ENCODE results near the gene ZEB2.

The ZEB2 gene

GRCh38 chr2:144519934-144520731 lies at the start of gene ZEB2:
ZEB2 (minus strand) TSS chr2:144520119; CDS start chr2:144517350, 2,769 bp downstream.
- peak; percentile 92 for DNase-seq

DNA sequence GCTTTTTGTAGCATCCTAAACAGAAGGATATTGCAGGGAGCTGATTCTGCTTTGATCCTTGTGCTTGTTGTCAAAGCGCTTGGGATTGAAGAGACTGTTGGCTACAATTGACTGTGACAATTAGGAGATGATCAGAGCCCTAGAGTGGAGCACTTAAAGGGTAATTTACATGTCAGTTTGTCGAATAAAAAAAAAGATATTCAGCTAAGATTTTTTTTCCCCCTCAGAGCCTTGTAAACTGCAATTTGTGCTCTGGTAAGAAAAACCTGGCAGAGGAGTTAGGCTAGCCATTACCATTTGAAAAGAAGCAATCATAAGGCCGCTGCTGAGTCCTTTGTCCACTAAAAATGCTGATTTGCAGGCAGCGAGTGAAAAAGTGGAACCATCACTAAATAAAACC lies 47.8 kb upstream of the ZEB2 start:
- no peak for DNase-seq

DNA sequence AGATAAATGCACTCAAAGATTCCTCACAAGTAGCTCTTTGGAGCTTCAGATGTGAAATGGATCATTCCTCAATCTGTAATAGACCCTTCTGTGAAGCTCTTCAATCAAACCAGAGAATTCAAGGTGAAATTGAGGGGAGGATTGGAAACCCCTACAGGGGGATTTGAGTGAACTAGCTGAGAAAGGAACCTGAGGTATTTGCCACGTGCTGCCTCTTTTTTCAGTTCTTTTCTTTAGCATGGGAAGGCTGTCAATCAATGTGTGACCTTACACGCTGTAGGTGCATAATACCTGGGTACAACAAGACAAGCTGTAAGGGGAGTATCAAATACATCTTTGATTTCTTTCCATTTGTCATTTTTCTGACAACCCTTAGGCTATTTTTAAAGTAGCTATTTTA lies 46.5 kb upstream of the ZEB2 start:
- no peak for DNase-seq

DNA sequence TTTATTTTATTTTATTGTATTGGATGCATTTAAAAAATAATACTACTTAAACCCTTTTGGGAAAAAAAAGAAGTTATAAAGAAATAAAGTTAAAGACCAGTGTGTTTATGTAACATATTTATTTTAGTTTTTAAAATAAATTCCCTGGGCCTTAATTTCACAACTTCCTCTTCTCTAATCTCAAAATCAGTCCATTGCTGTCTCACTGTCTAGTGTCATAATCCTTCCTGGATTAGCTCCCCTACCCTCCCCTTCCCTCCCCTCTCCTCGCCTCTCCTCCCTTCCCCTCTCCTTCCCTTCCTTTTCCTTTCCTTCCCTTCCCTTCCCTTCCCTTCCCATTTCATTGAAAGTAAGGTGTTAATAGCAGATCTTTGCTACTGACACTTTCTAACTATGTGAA lies 40.3 kb upstream of the ZEB2 start:
- DNase-seq, result no peak

- no peak for DNase-seq
Measured at GRCh38 chr2:144559681-144560080, 39.8 kb upstream of the ZEB2 start.

DNA sequence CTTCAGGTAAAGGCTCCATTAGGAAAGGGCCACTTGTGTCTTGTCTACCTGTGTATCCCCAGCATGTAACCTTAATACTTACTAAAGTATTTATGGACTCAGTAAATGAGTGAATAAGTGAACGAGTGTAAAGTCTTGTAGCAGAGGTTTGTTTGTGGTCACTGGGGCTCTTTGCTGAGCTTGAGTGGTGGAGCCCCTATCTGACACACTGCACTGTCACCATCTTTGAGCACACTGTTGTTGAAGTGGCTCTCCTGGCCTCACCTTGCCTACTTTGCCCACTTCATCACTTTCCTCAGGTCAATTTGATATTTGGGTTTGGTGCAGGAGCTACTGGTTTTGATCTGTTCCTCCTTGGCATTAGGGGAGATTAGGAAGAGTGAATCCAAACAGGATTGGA lies 39.3 kb upstream of the ZEB2 start:
- no peak for DNase-seq

DNA sequence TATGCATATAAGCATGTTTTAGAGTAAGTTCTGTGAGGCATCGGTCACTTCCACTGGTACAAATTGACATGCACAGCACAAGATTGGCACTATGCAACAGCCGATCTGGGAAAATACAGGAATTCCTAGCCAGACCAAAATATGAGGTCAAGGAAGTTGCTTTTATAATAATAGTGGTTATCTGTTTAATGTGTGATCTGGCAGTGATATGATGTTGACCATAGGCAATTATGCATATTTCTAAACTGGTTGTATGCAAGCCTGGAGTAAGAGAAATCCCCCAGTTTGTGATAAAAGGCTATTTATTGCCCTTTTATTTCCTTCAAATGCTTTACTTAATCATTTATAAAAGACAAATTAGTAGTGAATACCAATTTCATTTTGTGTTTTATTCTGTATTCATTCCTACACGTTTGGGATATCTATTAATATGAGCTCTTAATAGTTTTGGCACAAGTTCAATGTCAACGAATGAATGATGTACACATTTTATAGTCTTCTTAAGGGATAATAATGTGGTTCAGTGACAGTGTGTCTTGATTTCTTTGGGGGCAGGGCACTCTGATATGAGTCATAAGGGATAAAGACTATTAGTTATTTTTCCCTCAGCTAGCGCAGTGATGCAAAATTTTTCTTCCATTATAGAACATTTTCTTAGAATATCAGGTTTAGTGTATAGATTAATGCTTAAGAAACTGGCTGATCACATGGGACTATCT lies 34.7 kb upstream of the ZEB2 start:
- no peak for DNase-seq

DNA sequence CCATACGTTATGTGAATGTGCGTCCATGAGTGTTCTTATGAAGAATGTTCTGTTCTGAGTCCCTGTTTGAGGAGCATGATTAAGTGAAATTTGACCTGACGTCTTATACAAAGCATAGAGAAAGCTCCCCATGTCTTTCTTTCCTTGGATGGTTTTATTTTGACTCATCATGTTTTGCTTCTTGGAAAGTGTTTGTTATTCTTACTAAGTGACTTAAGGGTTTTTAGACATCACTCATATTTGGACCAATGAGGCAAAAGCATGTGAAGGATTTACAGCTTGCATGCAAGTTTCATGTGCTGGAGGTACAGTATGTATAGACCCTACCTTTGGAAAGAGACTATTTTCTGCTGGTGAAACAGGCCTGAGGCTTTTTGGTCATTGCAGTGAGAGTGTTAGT lies 33.5 kb upstream of the ZEB2 start:
- no peak for DNase-seq

- DNase-seq, result no peak
Measured at GRCh38 chr2:144552821-144553220, 32.9 kb upstream of the ZEB2 start.

DNA sequence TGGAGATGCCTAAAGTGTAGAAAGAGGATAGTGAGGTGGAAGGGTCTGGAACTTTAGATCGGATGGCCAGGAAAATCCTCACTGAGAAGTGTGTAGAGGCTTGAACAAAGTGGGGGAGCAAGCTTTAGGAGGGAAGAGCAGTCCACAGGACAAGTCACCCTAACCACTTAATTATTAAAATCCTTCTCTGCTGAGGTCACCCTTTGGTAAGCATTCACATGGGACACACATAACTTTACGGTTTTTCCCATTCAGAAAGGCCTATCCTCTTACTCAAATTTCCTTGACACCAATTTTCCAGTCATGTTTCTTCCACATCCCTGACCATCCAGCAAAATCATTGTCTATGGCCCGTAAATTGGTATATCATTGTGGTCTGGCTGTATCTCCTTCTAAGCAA lies 31.0 kb upstream of the ZEB2 start:
- DNase-seq, result no peak

DNA sequence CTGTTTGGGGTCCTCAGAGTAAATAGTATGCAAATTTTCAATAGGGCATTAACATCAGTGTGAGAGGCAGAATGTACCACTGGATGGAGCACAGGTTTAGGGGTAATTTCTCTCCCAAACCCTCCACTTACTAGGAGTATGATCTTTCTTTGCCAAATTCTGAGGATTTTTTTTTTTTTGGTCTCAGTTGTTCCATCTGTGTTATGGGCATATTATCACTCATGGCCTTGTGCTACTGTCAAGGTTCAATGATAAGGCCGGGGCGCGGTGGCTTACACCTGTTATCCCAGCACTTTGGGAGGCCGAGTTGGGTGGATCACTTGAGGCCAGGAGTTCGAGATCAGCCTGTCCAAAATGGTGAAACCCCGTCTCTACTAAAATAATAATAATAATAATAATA lies 30.2 kb upstream of the ZEB2 start:
- DNase-seq, result no peak

DNA sequence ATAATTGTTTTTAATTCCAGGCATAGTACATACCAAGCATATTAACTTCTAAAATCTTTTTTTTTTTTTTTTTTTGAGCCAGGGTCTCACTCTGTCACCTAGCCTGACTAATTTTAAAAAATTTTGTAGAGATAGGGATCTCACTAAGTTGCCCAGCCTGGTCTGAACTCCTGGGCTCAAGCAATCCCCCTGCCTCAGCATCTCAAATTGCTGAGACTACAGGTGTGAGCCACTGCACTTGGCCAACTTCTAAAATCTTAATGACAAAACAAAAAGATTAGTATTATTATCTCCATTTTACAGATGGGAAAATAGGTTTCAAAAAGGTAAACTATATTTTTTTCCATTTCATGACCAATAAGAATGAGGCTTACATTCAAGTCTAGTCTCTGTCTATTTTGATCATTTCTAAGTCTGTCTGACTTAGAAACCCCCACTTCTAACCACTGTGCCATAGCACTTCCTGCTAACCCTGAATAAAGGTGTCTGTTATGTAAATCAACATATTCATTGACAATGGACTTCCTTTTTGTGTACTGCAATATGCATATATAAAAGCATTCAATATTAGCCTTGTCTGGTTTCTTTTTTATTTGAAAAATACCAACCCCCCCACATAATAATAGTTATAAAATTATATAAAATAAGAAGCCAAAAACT lies 28.7 kb upstream of the ZEB2 start:
- no peak for DNase-seq

GRCh38 chr2:144548088-144548487 lies 28.2 kb upstream of the ZEB2 start:
- DNase-seq, result no peak

- no peak for DNase-seq
Measured at GRCh38 chr2:144547494-144547893, 27.6 kb upstream of the ZEB2 start.

DNA sequence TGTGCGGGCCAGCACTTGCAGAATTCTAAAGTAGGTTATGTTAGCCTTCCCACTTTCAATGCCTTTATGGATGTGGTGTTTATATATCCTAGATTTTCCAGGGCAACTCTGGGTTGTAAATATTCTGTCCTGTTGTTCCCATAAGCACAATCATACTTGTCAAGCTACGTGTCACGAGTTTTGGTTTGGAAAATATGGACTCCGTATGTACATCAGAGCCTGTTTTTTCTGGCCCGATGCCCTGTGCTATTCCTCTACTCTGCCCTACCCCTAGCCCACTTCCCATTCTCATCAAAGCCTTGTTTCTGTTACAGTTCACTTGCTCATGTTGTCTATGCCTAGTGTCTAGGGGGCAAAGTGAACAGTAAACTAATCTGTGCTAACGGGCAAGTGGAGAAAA lies 27.0 kb upstream of the ZEB2 start:
- DNase-seq, result peak; percentile 47

GRCh38 chr2:144545787-144546186 lies 25.9 kb upstream of the ZEB2 start:
- DNase-seq, result no peak

DNA sequence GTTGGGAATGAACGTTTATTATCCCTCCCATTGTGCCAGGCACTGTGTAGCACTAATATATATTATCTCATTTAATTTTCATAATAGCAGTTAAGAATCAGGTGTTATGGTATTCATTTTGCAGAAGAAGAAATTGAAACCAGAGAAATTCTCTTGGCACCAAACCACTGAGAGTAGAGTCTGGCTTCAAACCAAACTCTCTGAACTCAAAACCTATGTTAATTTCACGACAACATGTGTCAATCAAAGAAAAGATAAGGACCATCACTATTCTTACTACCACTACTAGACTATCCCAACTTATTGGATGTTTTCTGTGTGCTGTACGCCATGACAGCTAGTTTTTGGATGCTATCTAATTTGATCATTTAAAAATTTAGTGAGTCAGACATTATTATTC lies 24.1 kb upstream of the ZEB2 start:
- DNase-seq, result no peak

- no peak for DNase-seq
Measured at GRCh38 chr2:144541396-144541795, 21.5 kb upstream of the ZEB2 start.

DNA sequence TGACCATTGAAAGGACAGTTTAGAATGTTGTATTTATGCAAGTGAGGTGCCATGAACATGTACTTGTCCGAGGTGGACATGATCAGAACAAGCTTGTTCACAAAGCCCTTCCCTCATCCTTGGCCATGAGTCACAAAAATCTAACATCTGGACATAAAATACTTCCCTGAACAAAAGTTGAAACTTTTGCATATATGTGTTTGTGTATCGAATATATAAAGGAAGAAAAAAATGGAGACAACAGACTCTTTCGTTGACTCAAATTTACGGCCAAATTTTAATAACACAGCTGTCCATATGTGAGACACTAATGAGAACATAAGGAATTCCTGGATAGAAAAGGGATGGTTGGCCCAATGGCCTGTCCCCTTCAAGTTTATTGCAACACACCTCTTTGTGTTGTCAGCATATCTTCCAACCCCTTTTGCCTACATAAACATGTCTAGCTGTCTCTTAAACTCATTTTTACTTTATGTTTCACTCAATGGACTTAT lies 19.4 kb upstream of the ZEB2 start:
- no peak for DNase-seq

GRCh38 chr2:144535300-144535699 lies 15.4 kb upstream of the ZEB2 start:
- no peak for DNase-seq

DNA sequence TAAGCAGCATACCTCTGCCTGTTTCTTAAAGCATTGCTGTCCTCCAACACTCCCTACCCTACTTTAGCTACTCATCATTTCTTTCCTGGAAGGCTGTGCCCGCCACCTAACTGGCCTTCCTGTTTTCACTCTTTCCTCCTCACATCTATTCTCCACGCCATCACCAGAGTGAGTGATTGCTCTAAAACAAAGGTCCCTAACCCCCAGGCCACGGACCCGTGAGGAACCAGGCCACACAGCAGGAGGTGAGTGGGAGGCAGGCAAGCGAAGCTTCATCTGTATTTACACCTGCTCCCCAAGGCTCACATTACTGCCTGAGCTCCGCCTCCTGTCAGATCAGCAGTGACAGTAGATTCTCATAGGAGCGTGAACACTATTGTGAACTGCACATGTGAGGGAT lies 13.3 kb upstream of the ZEB2 start:
- DNase-seq, result no peak

GRCh38 chr2:144530596-144530995 lies 10.7 kb upstream of the ZEB2 start:
- DNase-seq, result no peak

DNA sequence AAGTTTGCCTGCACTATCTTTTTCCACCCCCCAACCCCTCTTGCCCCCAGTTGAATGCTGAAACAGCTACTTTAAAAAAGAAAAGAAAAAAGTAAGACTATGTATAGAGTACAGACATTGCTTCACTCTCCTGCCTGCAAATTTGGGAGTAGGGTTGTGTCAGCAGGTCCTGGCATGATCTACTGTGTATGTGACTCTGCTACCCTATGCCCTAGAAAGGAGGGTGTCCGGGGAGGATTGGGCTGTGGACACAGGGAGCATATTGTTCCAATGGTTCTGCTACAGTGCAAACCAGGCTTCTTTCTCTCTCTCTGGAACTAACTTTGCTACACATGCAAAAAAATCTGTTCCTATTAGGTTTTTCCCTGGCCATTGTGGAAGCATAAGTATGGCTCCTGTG lies 9.9 kb upstream of the ZEB2 start:
- no peak for DNase-seq

DNA sequence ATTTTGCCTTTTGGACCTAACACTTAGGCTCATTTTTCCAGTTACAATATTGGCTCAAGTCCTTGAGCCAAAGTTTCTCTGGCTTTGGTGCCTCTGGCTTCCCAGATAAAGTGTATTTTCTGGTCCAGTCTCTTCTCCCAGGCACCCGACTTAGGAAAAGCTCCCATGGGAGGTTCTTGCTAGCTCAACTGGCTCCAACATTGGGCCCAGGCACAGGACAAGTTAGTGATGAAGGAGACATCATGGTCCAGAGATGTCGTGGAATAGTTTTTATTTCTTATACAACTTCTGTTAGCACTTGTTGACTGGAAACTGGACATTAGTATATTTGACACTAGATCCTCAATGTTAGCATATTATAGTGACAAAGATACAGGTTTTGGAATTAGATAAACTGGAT lies 8.2 kb upstream of the ZEB2 start:
- DNase-seq, result no peak

Data from right hindlimb (tissue), 1 donor.